ENCODE measurements around the gene SPECC1.
"Not testable (repeated sequence)": the region's sequence is repeated elsewhere in the genome, so short reads cannot be mapped to it uniquely, and the experiment has no call there.

SPECC1 gene

DNA sequence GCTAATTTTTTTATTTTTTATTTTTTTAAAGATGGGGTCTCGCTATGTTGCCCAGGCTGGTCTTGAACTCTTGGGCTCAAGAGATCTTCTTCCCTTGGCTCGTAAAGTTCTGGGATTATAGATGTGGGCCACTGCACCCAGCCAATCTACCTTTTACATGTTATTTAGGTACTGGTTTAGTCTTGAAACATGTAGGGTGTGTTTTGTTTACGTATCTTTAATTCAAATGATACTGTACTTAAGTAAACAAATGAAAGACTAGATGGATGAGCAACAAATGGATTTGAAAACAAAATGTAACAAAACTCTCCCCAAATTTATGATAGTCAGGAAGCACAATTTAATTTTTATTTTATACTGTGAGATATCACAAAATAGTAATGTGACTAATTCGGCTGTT, 250.5 kb downstream of the SPECC1 start:
- no peak for DNase-seq (ENCODE audit: insufficient read length, low spot score)
- no peak for FAIRE-seq

DNA sequence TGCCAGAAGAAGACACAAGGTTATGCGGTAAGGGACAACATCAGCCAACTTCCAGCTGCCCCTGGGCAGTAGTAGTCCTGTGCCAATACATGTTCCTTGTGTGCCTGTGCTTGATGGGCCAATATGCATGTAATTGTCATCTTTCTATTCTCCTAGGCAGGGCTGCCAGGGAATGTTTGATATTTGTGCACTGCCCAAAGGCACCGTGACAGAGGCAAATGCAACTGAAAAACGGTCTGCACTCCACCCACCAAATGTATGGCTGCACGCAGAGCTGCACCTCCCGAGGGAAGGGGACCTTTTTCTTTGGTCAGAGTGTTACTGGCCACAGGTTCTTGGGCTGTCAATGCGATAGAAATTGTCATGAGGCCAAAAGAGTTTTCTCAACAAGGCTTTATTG, 251.1 kb downstream of the SPECC1 start:
- no peak for FAIRE-seq
- no peak for DNase-seq (ENCODE audit: insufficient read length, low spot score)

- no peak for DNase-seq (ENCODE audit: insufficient read length, low spot score)
- FAIRE-seq, result no peak
Observed at GRCh38 chr17:20262226-20263114, 253.3 kb downstream of the SPECC1 start.

GRCh38 chr17:20263115-20263433, 253.9 kb downstream of the SPECC1 start:
- not testable (repeated sequence) for DNase-seq (ENCODE audit: insufficient read length, low spot score); FAIRE-seq

GRCh38 chr17:20263595-20263994, 254.4 kb downstream of the SPECC1 start:
- no peak for FAIRE-seq
- DNase-seq (ENCODE audit: insufficient read length, low spot score), result no peak

- no peak for DNase-seq (ENCODE audit: insufficient read length, low spot score)
- no peak for FAIRE-seq
Observed at GRCh38 chr17:20264996-20265395, 255.8 kb downstream of the SPECC1 start.

GRCh38 chr17:20266806-20267458, 257.8 kb downstream of the SPECC1 start:
- DNase-seq (ENCODE audit: insufficient read length, low spot score) (no peak), FAIRE-seq (no peak)

GRCh38 chr17:20267459-20267842, 258.3 kb downstream of the SPECC1 start:
- DNase-seq (ENCODE audit: insufficient read length, low spot score) (no peak), FAIRE-seq (no peak)

DNA sequence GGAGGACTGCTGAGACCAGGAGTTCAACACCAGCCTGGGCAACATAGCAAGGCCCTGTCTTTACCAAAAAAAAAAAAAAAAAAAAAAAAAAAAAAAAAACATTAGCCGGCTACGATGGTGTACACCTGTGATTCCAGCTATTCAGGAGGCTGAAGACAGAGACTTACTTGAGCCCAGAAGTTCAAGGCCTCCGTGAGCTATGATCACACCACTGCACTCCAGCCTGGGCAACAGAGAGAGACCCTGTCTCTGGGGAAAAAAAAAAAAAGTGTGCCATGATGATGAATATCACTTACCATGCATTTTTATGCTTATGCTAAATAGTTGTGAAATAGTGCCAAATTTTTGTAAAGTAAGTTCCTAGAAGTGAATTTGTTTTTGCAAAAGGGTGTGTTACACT, 261.2 kb downstream of the SPECC1 start:
- FAIRE-seq (no peak), DNase-seq (ENCODE audit: insufficient read length, low spot score) (no peak)

DNA sequence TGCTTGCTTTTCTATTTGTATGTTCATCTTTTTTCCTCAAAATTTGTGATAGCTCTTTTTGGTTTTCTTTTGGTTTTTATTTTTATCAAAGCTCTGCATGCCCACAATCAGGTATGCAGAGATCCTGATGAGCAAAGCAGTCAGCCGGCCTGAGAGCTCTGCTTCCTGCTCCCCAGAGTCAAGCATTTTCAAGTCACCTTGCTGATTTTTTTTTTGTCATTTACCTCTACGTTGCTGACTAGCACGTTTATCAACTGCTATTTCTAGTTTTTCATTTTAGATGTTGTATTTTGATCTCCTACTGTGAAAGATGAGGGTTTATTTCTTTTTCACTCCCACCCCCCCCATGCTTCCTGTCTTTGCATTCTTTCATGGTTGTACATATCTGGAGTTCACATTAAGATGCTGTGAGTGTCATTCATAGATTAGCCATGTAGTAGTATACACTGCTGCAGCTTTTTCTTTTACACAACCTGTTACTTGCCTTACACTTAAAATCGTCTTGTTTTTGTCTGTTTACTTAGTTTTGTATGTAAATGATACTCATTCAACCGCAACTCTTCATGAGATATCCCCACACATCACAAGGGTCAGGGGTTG, 262.0 kb downstream of the SPECC1 start:
- no peak for FAIRE-seq

DNA sequence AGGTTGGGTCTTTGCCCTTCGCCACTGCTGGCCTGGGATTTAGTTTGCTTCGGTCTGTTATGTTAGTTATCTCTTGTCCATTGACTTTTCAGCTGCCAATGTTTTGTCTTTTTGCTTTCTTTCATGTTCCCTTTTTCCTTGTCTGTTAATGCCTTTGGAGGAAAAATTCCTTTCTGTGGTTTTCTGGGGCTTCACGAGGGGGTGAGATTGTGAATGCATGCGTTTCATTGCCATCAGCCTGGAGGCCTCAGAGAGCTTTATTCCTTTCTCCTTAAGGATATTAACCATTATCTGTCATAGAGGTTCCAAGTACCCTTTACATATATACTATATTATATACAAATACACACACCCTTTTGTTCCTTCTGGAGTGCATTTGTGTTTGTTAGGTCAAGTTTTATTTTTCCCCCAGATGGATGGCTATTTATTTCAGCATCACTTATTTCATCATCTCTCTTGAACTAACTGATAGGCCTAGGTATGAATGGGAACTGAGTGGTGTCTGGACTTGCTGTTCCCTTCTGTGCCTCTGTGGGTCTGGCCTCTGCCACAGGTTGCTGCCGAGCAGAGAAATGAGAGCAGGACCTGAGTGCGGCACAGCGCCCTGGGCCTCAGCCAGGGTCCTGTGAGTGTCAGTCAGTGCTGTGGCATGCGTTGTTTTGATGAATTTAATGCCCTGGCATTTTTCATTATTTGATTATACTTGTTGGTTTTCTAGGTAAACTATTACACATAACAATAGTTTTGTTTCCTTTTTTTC, 264.8 kb downstream of the SPECC1 start:
- FAIRE-seq (no peak), DNase-seq (ENCODE audit: insufficient read length, low spot score) (no peak)

More for the DNA sequence above, 262.0 kb downstream of the SPECC1 start:
- DNase-seq (ENCODE audit: insufficient read length, low spot score), result no peak

- no peak for FAIRE-seq
Observed at GRCh38 chr17:20275653-20276052, 266.5 kb downstream of the SPECC1 start.

GRCh38 chr17:20276421-20276820, 267.3 kb downstream of the SPECC1 start:
- DNase-seq (ENCODE audit: insufficient read length, low spot score) (no peak), FAIRE-seq (no peak)

More at GRCh38 chr17:20275653-20276052, 266.5 kb downstream of the SPECC1 start:
- DNase-seq (ENCODE audit: insufficient read length, low spot score), result no peak

- no peak for DNase-seq (ENCODE audit: insufficient read length, low spot score)
- FAIRE-seq, result no peak
Observed at GRCh38 chr17:20278805-20279204, 269.6 kb downstream of the SPECC1 start.

GRCh38 chr17:20279631-20280030, 270.5 kb downstream of the SPECC1 start:
- FAIRE-seq, result no peak

GRCh38 chr17:20280051-20280450, 270.9 kb downstream of the SPECC1 start:
- no peak for FAIRE-seq
- no peak for DNase-seq (ENCODE audit: insufficient read length, low spot score)

More at GRCh38 chr17:20279631-20280030, 270.5 kb downstream of the SPECC1 start:
- no peak for DNase-seq (ENCODE audit: insufficient read length, low spot score)

GRCh38 chr17:20280851-20281250, 271.7 kb downstream of the SPECC1 start:
- DNase-seq (ENCODE audit: insufficient read length, low spot score) (no peak), FAIRE-seq (no peak)

- DNase-seq (ENCODE audit: insufficient read length, low spot score) (no peak), FAIRE-seq (no peak)
Observed at GRCh38 chr17:20281860-20282259, 272.7 kb downstream of the SPECC1 start.

GRCh38 chr17:20282526-20283308, 273.6 kb downstream of the SPECC1 start:
- FAIRE-seq (no peak), DNase-seq (ENCODE audit: insufficient read length, low spot score) (no peak)

- FAIRE-seq, result no peak
- DNase-seq (ENCODE audit: insufficient read length, low spot score), result no peak
Observed at GRCh38 chr17:20284022-20284421, 274.9 kb downstream of the SPECC1 start.

Measured in GM19239 (cell line).